DND-41 (cell line): ENCODE data around the gene SNAPC2.
A peak's percentile ranks its signal among the peaks of the same experiment; 100 is the strongest.

Experiments used
- ATAC-seq: fragments of 200-7000 bp; cut with Tn5 transposase; 3 replicates; pipeline ENCODE4 v1.9.1; 2021; ENCODE audit warnings: low read depth; ENCODE audit not compliant: insufficient read depth
- DNase-seq: peaks from one replicate; pipeline ENCODE4 v3.0.0-alpha.2; 2020
- H2AFZ ChIP-seq: 2 replicates; pipeline ENCODE4 v1.6.0; 2012; ENCODE audit warnings: low read depth, low read length
- H3K27ac ChIP-seq: 2 replicates; pipeline ENCODE4 v1.5.1; 2012; ENCODE audit warnings: low read length, inconsistent platforms
- H3K27me3 ChIP-seq: fragments of 200-600 bp; sonication (generic); 2 replicates; pipeline ENCODE4 v1.6.0; 2012; ENCODE audit warnings: low read length, mild to moderate bottlenecking, inconsistent platforms; ENCODE audit not compliant: insufficient read depth, poor library complexity
- H3K36me3 ChIP-seq: 2 replicates; pipeline ENCODE4 v1.5.1; 2012; ENCODE audit warnings: low read length, inconsistent platforms; ENCODE audit not compliant: insufficient read depth
- H3K4me1 ChIP-seq: 2 replicates; pipeline ENCODE4 v1.5.1; 2012; ENCODE audit warnings: mild to moderate bottlenecking, low read length; ENCODE audit not compliant: insufficient read depth
- H3K4me2 ChIP-seq: 2 replicates; pipeline ENCODE4 v1.6.0; 2012; ENCODE audit warnings: mild to moderate bottlenecking, moderate library complexity, low read length, inconsistent platforms; ENCODE audit not compliant: insufficient read depth
- H3K4me3 ChIP-seq, 2 experiments: fragments of 200-600 bp in 1 of 2; shearing (Covaris generic) in 1 of 2; 2 replicates each; pipeline ENCODE4 v1.5.1; 2012 to 2016; ENCODE audit warnings: inconsistent platforms in 2 of 2, low read length in 2 of 2, mild to moderate bottlenecking in 2 of 2, low read depth in 1 of 2, moderate library complexity in 1 of 2
- H3K79me2 ChIP-seq: 2 replicates; pipeline ENCODE4 v1.6.0; 2012; ENCODE audit warnings: low read length, inconsistent platforms; ENCODE audit not compliant: insufficient read depth
- H3K9ac ChIP-seq: 2 replicates; pipeline ENCODE4 v1.6.0; 2012; ENCODE audit warnings: low read depth, mild to moderate bottlenecking, inconsistent platforms, low read length, moderate library complexity
- H3K9me3 ChIP-seq: 2 replicates; pipeline ENCODE4 v1.5.1; 2012; ENCODE audit warnings: low read length, moderate library complexity, mild to moderate bottlenecking, inconsistent platforms; ENCODE audit not compliant: insufficient read depth, severe bottlenecking
- H4K20me1 ChIP-seq: 2 replicates; pipeline ENCODE4 v1.6.0; 2012; ENCODE audit warnings: low read length; ENCODE audit not compliant: insufficient read depth
- CTCF ChIP-seq: IDR thresholded peaks from 2 replicates; pipeline ENCODE4 v1.5.1; 2012; ENCODE audit warnings: borderline replicate concordance, low read length, moderate library complexity, mild to moderate bottlenecking; ENCODE audit not compliant: poor library complexity, severe bottlenecking; ENCODE audit errors: extremely low read depth
- EZH2 ChIP-seq: IDR thresholded peaks from 3 replicates; pipeline ENCODE4 v1.6.1; 2012; ENCODE audit warnings: borderline replicate concordance, low read depth, mild to moderate bottlenecking, moderate library complexity, low read length, inconsistent platforms; ENCODE audit not compliant: severe bottlenecking

The SNAPC2 gene, protein sequence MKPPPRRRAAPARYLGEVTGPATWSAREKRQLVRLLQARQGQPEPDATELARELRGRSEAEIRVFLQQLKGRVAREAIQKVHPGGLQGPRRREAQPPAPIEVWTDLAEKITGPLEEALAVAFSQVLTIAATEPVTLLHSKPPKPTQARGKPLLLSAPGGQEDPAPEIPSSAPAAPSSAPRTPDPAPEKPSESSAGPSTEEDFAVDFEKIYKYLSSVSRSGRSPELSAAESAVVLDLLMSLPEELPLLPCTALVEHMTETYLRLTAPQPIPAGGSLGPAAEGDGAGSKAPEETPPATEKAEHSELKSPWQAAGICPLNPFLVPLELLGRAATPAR

GRCh38 chr19:7919610-7920518, at the start of gene SNAPC2:
SNAPC2 (plus strand) TSS chr19:7920338; CDS start chr19:7920367, 29 bp downstream.
- Histone ChIP-seq H4K20me1 (peaks cover 38% of the 10 kb centered on the region), H3K27ac (peak within 1 kb of the TSS; percentile 96), H3K79me2 (peaks cover 8% of the 10 kb centered on the region), H3K4me3 (peak within 1 kb of the TSS; percentile 53 to 94), H3K36me3 (peaks cover 27% of the 10 kb centered on the region), H3K9me3 (no peaks in the 10 kb centered on the region), H3K9ac (peak within 1 kb of the TSS; percentile 79), H2AFZ (peak within 1 kb of the TSS; percentile 99), H3K27me3 (peaks cover 12% of the 10 kb centered on the region), H3K4me1 (peaks cover 38% of the 10 kb centered on the region), H3K4me2 (peak within 1 kb of the TSS; percentile 100)
- TF ChIP-seq EZH2 (no peak), CTCF (peak; percentile 4)
- ATAC-seq (peak; percentile 81), DNase-seq (peak; percentile 99)

DNA sequence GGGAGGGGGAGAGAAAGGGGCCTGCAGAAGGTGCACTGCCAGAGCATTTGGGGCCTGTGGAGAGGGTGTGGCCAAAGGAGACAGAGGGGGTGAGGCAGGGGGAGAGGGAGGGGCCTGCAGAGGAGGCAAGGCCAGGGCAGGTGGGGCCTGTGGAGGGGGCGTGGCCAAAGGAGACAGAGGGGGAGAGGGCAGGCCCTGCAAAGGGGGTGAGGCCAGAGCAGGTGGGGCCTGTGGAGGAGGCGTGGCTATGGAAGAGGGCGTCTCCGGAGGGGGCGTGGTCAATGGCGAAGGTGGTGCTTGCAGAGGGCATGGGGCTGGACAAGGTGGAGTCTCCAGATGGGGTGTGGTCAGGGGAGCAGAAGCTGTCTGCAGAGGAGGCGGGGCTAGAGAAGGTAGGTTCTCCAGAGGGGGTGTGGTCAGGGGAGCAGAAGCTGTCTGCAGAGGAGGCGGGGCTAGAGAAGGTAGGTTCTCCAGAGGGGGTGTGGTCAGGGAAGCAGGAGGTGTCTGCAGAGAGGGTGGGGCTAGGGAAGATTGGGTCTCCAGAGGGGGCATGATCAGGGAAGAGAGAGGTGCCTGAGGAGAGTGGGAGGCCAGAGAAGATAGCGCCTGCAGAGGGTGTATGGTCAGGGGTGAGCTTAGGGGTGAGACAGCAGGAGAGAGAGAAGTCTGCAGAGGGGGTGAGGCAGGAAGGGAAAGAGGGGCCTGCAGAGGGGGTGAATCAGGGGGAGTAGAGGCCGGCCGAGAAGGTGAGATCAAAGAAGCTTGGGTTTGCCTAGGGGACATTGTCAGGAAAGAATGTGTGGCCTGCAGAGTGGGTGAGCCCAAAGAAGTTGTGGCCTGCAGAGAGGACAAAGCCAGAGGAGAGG, 49.3 kb upstream of the SNAPC2 start:
- peaks cover 36% of the 10 kb centered on the region for H3K4me1 ChIP-seq
- H4K20me1 ChIP-seq: 0 out of 2 replicates have a peak, but pooled peaks cover 9% of the 10 kb centered on the region
- no peak overlapping the region for H3K4me2 ChIP-seq
- H3K79me2 ChIP-seq: no peaks in the 10 kb centered on the region
- ATAC-seq: peak; percentile 4; the same call in 2 of the 3 replicates
- H3K4me3 ChIP-seq: no peak overlapping the region
- H3K9ac ChIP-seq: no peak overlapping the region
- H3K36me3 ChIP-seq: no peaks in the 10 kb centered on the region
- no peak overlapping the region for H2AFZ ChIP-seq
- H3K27me3 ChIP-seq: no peaks in the 10 kb centered on the region
- TF ChIP-seq CTCF: no peak
- TF ChIP-seq EZH2: no peak
- H3K27ac ChIP-seq: no peak overlapping the region
- DNase-seq: peak; percentile 81
- no peaks in the 10 kb centered on the region for H3K9me3 ChIP-seq

DNA sequence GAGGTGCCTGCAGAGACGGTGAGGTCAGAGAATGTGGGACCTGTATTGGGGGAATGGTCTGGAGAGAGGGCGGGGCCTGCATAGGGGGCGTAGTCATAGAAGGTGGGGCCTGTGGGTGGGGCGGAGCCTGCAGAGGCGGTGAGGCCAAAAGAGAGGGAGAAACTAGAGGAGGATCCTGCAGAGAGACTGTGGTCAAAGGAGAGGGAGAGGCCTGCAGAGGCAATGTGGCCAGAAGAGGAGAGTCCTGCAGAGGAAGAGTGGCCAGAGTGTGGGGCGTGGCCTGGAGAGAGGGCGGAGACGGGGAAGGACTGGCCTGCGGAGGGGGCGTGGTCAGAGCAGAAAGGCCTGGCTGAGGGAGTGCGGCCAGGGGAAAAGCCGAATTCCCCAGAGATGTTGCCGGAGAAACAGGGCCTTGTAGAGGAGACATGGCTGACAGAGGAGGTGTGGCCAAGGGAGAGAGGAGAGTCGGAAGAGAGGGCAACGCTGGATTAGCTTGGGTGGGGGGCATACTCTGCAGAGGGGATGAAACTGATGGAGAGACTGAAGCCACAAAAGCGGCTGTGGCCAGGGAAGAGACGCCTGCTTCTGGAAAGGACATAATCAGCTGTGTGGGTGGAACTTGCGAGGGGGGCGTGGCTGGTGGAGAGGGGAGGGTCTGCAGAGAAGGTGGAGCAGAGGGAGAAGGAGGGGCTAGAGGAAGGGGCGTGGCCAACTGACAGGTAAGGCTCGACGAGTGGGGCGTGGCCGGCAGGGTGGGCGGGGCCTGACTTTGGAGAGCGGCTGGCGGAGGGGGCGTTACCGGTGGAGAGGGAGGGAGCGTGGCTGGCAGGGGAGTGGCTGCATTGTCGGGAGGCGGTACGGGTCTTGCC, 48.5 kb upstream of the SNAPC2 start:
- no peak overlapping the region for H3K4me2 ChIP-seq
- H4K20me1 ChIP-seq: 0 out of 2 replicates have a peak, but pooled peaks cover 9% of the 10 kb centered on the region
- no peaks in the 10 kb centered on the region for H3K36me3 ChIP-seq
- no peak for ATAC-seq
- H3K27ac ChIP-seq: no peak overlapping the region
- H3K4me1 ChIP-seq: peaks cover 36% of the 10 kb centered on the region
- no peaks in the 10 kb centered on the region for H3K79me2 ChIP-seq
- no peaks in the 10 kb centered on the region for H3K27me3 ChIP-seq
- TF ChIP-seq CTCF (no peak), EZH2 (no peak)
- H3K4me3 ChIP-seq: no peak overlapping the region
- no peaks in the 10 kb centered on the region for H3K9me3 ChIP-seq
- H2AFZ ChIP-seq: no peak overlapping the region
- DNase-seq: peak; percentile 65
- no peak overlapping the region for H3K9ac ChIP-seq
